Liver (tissue), 9 donors: ENCODE measurements around the gene TLE4. TPM values are rescaled to one million over a fixed set of nuclear protein-coding genes. Genes with fewer than 3 reads are reported as not detected.

ENCODE experiments used
- DNase-seq: peaks from one replicate; pipeline ENCODE4 v3.0.0-alpha.2; 2017; ENCODE audit warnings: low spot score
- H3K27ac ChIP-seq, 2 donors: one replicate each; pipeline ENCODE4 v1.7.0; 2013; ENCODE audit warnings: inconsistent platforms in 2 of 2, low read length in 2 of 2, control low read depth in 1 of 2, low read depth in 1 of 2, mild to moderate bottlenecking in 1 of 2
- H3K27me3 ChIP-seq, 4 donors: one replicate each; pipeline versions ENCODE4 v1.6.1 to v1.7.0; 2013; ENCODE audit warnings: low read length in 3 of 4, inconsistent platforms in 1 of 4, mild to moderate bottlenecking in 1 of 4, moderate library complexity in 1 of 4; ENCODE audit not compliant: control insufficient read depth in 4 of 4, insufficient read depth in 4 of 4
- H3K36me3 ChIP-seq, 4 donors: one replicate each; pipeline versions ENCODE4 v1.6.1 to v1.7.0; 2013; ENCODE audit warnings: low read length in 3 of 4, mild to moderate bottlenecking in 3 of 4, low read depth in 1 of 4, moderate library complexity in 1 of 4; ENCODE audit not compliant: control insufficient read depth in 4 of 4, insufficient read depth in 3 of 4
- H3K4me1 ChIP-seq, 4 donors: one replicate each; pipeline versions ENCODE4 v1.6.1 to v1.7.0; 2013; ENCODE audit warnings: low read length in 3 of 4, mild to moderate bottlenecking in 3 of 4, moderate library complexity in 1 of 4; ENCODE audit not compliant: control insufficient read depth in 4 of 4, insufficient read depth in 4 of 4
- H3K4me3 ChIP-seq, 3 donors: one replicate each; pipeline versions ENCODE4 v1.6.1 to v1.7.0; 2013; ENCODE audit warnings: low read length in 3 of 3, control low read depth in 1 of 3, low read depth in 1 of 3, mild to moderate bottlenecking in 1 of 3
- H3K9ac ChIP-seq, 2 donors: one replicate each; pipeline ENCODE4 v1.7.0; 2013; ENCODE audit warnings: low read length in 2 of 2, mild to moderate bottlenecking in 2 of 2, moderate library complexity in 2 of 2, control low read depth in 1 of 2, low read depth in 1 of 2
- H3K9me3 ChIP-seq, 4 donors: one replicate each; pipeline versions ENCODE4 v1.6.1 to v1.7.0; 2013; ENCODE audit warnings: low read length in 3 of 4; ENCODE audit not compliant: control insufficient read depth in 4 of 4
- EGR1 ChIP-seq, 2 donors: IDR thresholded peaks; 2 replicates each; pipeline ENCODE4 v1.6.1; 2016 to 2018; ENCODE audit warnings: antibody characterized with exemption in 2 of 2, low read depth in 2 of 2
- FOXA1 ChIP-seq: IDR thresholded peaks from 2 replicates; pipeline ENCODE4 v1.6.1; 2016; ENCODE audit warnings: antibody characterized with exemption
- FOXA2 ChIP-seq: IDR thresholded peaks from 2 replicates; pipeline ENCODE4 v1.6.1; 2016; ENCODE audit warnings: antibody characterized with exemption
- GABPA ChIP-seq, 2 donors: IDR thresholded peaks in 1 of 2; conservative IDR thresholded peaks in 1 of 2; 2 replicates each; pipeline ENCODE4 v1.6.1; 2016; ENCODE audit warnings: antibody characterized with exemption in 2 of 2, mild to moderate bottlenecking in 1 of 2, moderate library complexity in 1 of 2
- HNF4A ChIP-seq, 2 donors: conservative IDR thresholded peaks; 2 replicates each; pipeline ENCODE4 v1.6.1; 2016; ENCODE audit warnings: antibody characterized with exemption in 2 of 2, mild to moderate bottlenecking in 2 of 2
- HNF4G ChIP-seq: IDR thresholded peaks from 2 replicates; pipeline ENCODE4 v1.6.1; 2016; ENCODE audit warnings: antibody characterized with exemption
- JUND ChIP-seq, 2 donors: IDR thresholded peaks; 2 replicates each; pipeline ENCODE4 v1.6.1; 2016; ENCODE audit warnings: antibody characterized with exemption in 2 of 2
- NR2F2 ChIP-seq: IDR thresholded peaks from 2 replicates; pipeline ENCODE4 v1.6.1; 2016; ENCODE audit warnings: antibody characterized with exemption
- RAD21 ChIP-seq, 2 donors: IDR thresholded peaks; 2 replicates each; pipeline ENCODE4 v1.6.1; 2016; ENCODE audit warnings: antibody characterized with exemption in 2 of 2, mild to moderate bottlenecking in 2 of 2
- RXRA ChIP-seq, 2 donors: IDR thresholded peaks; 2 replicates each; pipeline ENCODE4 v1.6.1; 2017 to 2018; ENCODE audit warnings: antibody characterized with exemption in 2 of 2, mild to moderate bottlenecking in 1 of 2
- SP1 ChIP-seq: IDR thresholded peaks from 2 replicates; pipeline ENCODE4 v1.6.1; 2018; ENCODE audit warnings: antibody characterized with exemption, mild to moderate bottlenecking
- TAF1 ChIP-seq: conservative IDR thresholded peaks from 2 replicates; pipeline ENCODE4 v1.6.1; 2016; ENCODE audit warnings: antibody characterized with exemption, mild to moderate bottlenecking
- YY1 ChIP-seq: IDR thresholded peaks from 2 replicates; pipeline ENCODE4 v1.6.1; 2016; ENCODE audit warnings: antibody characterized with exemption, mild to moderate bottlenecking
- WGBS: extraction: QIAGEN DNeasy Blood & Tissue Kit; methylation state at CpG from one replicate; pipeline ENCODE4 v1.1.7; 2013; 5-methylcytosine and 5-hydroxymethylcytosine counted together
- polyA plus RNA-seq, 2 donors: library from polyadenylated mRNA; stranded (reverse) in 1 of 2; unstranded in 1 of 2; fragments of 200-250 nt in 1 of 2; fragments of >200 nt in 1 of 2; fragmentation: Nextera tagmentation in 1 of 2; extraction: Ambion mirVana in 1 of 2; gene quantifications; one replicate each; pipeline versions ENCODE4 v1.2.1 to v1.2.3, GENCODE V29; 2013 to 2015
- total RNA-seq, 2 donors: library from RNA; depleted of rRNA; stranded (reverse); fragments of >200 nt; gene quantifications; one replicate each; pipeline ENCODE4 v1.2.3, GENCODE V29; 2014
- TF ChIP-seq, protein P1 (sequence below): IDR thresholded peaks from 2 replicates; pipeline ENCODE4 v1.6.1; 2016; ENCODE audit warnings: antibody characterized with exemption, mild to moderate bottlenecking
- TF ChIP-seq, protein P2 (sequence below): IDR thresholded peaks from 2 replicates; pipeline ENCODE4 v1.6.1; 2016; ENCODE audit warnings: antibody characterized with exemption
- TF ChIP-seq, protein P3 (sequence below): fragments of 150-350 bp; IDR thresholded peaks from 2 replicates; pipeline ENCODE4 v1.5.1; 2017; ENCODE audit warnings: improper control_type of control experiment, low read depth, low read length; ENCODE audit not compliant: missing input control
- donor health status: healthy.
- donor health status: healthy.
- donor health status: healthy.
- donor health status: healthy.
- donor health status: healthy.

Gene TLE4
- total and polyA plus RNA-seq, 4 donors, result 2.5 to 6.6 (median 4.7) TPM

DNA sequence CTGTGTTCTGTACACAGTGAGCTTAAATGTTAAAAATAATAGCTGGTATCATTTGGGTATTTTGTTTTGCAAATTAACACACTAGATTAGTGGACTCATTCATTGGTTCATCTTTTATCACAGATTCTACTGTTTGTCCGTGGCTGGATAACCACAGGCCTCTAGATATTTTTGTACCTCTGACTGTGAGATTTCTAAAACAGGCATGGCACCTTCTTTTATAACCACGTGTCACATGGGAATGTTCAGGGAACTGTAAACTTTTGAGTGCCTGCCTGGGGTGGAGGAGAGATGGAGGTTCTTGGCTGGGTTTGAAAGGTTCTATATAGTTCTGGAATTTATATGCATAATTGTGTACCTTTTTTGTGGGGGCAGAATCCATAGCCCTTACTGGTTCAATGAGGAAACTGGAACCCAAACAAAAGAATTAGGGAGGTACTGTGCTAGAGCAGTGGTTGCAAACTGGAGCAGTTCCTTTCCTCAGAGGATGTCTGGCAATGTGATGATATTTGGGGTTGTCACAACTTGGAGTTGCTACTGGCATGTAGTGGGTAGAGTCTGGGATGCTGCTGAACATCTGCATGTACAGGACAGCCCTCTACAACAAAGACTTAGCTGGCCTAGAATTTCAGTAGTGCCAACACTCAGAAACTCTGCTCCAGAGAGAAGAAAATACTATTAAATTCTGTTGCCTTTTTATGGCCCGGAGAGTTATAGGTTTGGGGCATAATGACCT, 16.9 kb downstream of the TLE4 start:
- no peak for DNase-seq
- Histone ChIP-seq H3K27me3 (no peaks in the 10 kb centered on the region), H3K36me3 (no peaks in the 10 kb centered on the region), H3K9ac (no peak overlapping the region), H3K4me3 (no peak overlapping the region), H3K27ac (no peak overlapping the region), H3K4me1 (no peaks in the 10 kb centered on the region), H3K9me3 (no peaks in the 10 kb centered on the region)
- WGBS, result 88% methylated on average over 3 of the region's 3 CpGs
- TF ChIP-seq FOXA1 (no peak), FOXA2 (no peak), HNF4A (conservative IDR thresholded peaks at IDR 0.05) (no peak), NR2F2 (no peak), RAD21 (IDR thresholded peaks at IDR 0.05) (no peak), RXRA (IDR thresholded peaks at IDR 0.05) (no peak), JUND (IDR thresholded peaks at IDR 0.05) (no peak), TAF1 (no peak)
- TF ChIP-seq, protein P1, sequence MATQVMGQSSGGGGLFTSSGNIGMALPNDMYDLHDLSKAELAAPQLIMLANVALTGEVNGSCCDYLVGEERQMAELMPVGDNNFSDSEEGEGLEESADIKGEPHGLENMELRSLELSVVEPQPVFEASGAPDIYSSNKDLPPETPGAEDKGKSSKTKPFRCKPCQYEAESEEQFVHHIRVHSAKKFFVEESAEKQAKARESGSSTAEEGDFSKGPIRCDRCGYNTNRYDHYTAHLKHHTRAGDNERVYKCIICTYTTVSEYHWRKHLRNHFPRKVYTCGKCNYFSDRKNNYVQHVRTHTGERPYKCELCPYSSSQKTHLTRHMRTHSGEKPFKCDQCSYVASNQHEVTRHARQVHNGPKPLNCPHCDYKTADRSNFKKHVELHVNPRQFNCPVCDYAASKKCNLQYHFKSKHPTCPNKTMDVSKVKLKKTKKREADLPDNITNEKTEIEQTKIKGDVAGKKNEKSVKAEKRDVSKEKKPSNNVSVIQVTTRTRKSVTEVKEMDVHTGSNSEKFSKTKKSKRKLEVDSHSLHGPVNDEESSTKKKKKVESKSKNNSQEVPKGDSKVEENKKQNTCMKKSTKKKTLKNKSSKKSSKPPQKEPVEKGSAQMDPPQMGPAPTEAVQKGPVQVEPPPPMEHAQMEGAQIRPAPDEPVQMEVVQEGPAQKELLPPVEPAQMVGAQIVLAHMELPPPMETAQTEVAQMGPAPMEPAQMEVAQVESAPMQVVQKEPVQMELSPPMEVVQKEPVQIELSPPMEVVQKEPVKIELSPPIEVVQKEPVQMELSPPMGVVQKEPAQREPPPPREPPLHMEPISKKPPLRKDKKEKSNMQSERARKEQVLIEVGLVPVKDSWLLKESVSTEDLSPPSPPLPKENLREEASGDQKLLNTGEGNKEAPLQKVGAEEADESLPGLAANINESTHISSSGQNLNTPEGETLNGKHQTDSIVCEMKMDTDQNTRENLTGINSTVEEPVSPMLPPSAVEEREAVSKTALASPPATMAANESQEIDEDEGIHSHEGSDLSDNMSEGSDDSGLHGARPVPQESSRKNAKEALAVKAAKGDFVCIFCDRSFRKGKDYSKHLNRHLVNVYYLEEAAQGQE, result no peak
- TF ChIP-seq, protein P2, sequence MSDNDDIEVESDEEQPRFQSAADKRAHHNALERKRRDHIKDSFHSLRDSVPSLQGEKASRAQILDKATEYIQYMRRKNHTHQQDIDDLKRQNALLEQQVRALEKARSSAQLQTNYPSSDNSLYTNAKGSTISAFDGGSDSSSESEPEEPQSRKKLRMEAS, result no peak
- TF ChIP-seq, protein P3, sequence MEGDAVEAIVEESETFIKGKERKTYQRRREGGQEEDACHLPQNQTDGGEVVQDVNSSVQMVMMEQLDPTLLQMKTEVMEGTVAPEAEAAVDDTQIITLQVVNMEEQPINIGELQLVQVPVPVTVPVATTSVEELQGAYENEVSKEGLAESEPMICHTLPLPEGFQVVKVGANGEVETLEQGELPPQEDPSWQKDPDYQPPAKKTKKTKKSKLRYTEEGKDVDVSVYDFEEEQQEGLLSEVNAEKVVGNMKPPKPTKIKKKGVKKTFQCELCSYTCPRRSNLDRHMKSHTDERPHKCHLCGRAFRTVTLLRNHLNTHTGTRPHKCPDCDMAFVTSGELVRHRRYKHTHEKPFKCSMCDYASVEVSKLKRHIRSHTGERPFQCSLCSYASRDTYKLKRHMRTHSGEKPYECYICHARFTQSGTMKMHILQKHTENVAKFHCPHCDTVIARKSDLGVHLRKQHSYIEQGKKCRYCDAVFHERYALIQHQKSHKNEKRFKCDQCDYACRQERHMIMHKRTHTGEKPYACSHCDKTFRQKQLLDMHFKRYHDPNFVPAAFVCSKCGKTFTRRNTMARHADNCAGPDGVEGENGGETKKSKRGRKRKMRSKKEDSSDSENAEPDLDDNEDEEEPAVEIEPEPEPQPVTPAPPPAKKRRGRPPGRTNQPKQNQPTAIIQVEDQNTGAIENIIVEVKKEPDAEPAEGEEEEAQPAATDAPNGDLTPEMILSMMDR, result no peak

DNA sequence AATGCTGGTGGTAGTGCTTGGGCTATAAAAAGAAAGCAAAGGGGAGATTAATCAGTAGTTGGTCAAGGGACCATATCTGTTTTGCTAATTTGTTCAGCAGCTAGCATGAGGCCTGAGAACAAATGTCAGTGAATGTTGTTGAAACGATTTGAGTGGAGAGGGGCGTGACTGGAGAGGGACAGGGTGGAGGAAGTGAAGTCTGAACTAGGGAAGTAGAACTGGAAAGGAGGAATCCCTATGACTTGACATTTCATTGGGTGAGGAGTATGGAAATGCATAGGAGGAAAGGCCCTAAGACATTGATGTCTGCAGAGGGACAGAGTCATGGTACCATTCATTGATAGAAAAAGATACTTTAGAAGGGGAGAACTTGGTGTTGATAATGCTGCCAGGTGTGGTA, 19.7 kb downstream of the TLE4 start:
- Histone ChIP-seq H3K36me3 (no peaks in the 10 kb centered on the region), H3K27ac (no peak overlapping the region), H3K9ac (no peak overlapping the region), H3K9me3 (no peaks in the 10 kb centered on the region), H3K27me3 (no peaks in the 10 kb centered on the region), H3K4me3 (no peak overlapping the region), H3K4me1 (no peaks in the 10 kb centered on the region)
- 83% methylated on average over 2 of the region's 2 CpGs for WGBS
- TF ChIP-seq HNF4G, result no peak
- TF ChIP-seq, protein P3, result no peak
- TF ChIP-seq RXRA (IDR thresholded peaks at IDR 0.05), result no peak
- TF ChIP-seq FOXA1, result no peak
- no peak for TF ChIP-seq YY1
- TF ChIP-seq GABPA (IDR thresholded peaks at IDR 0.05 in 1 of 2, conservative IDR thresholded peaks at IDR 0.05 in 1 of 2), result no peak
- TF ChIP-seq, protein P1, result no peak
- TF ChIP-seq JUND (IDR thresholded peaks at IDR 0.05), result no peak
- TF ChIP-seq RAD21 (IDR thresholded peaks at IDR 0.05), result no peak
- TF ChIP-seq, protein P2, result no peak
- no peak for TF ChIP-seq NR2F2
- TF ChIP-seq EGR1 (IDR thresholded peaks at IDR 0.05; ENCODE audit: low read depth in 2 of 2), result no peak
- no peak for TF ChIP-seq FOXA2
- no peak for TF ChIP-seq SP1
- DNase-seq, result no peak
